Mucosa of descending colon (tissue), 3 donors: ENCODE results near the gene GRAMD1A. TPM values are rescaled to one million over a fixed set of nuclear protein-coding genes. Genes with fewer than 3 reads are reported as not detected.

Experiments
- ATAC-seq: fragments of 200-7000 bp; cut with Tn5 transposase; one replicate; pipeline ENCODE4 v1.9.1; 2020; ENCODE audit warnings: mild to moderate bottlenecking, moderate library complexity
- DNase-seq, 3 donors: peaks; one replicate each; pipeline ENCODE4 v3.0.0-alpha.2; 2020
- H3K36me3 ChIP-seq: fragments of 200-600 bp; one replicate; pipeline ENCODE4 v1.8.0; 2021; ENCODE audit warnings: low read depth, mild to moderate bottlenecking
- H3K4me1 ChIP-seq: fragments of 200-600 bp; one replicate; pipeline ENCODE4 v1.8.0; 2021; ENCODE audit warnings: low read depth, mild to moderate bottlenecking
- H3K4me3 ChIP-seq: fragments of 200-600 bp; one replicate; pipeline ENCODE4 v1.8.0; 2021; ENCODE audit warnings: mild to moderate bottlenecking
- H3K9me3 ChIP-seq: fragments of 200-600 bp; one replicate; pipeline ENCODE4 v1.8.0; 2021; ENCODE audit warnings: mild to moderate bottlenecking
- intact Hi-C, 2 donors: fragments of 100-400 bp; cut with DNase I in 1 of 2; cut with micrococcal nuclease in 1 of 2; formaldehyde crosslinking; loops; one replicate each; pipeline versions ENCODE4 v1.11.0 to v1.11.1; 2022; cut with DNase I, micrococcal nuclease
- total RNA-seq, 3 donors: library from RNA; stranded (reverse); fragmentation: NEBNext Ultra II Directional in 2 of 3; extraction: Animal tissue kit (Norgen Biotek cat#: 25700) in 2 of 3; gene quantifications; one replicate each; pipeline versions ENCODE4 v1.2.1 to v1.2.4, GENCODE V29; 2021 to 2023
- TF ChIP-seq, protein P1 (sequence below): fragments of 200-600 bp; IDR thresholded peaks from one replicate; pipeline ENCODE4 v1.8.0; 2022; ENCODE audit warnings: antibody characterized with exemption, mild to moderate bottlenecking
- donor health status: DM: no; HTN: no; CAD: no; lungs with moderate emphysema.
- donor health status: DM: no; HTN: no; CAD: no.
- donor health status: DM: no; HTN: yes; CAD: no.

Gene GRAMD1A
- total RNA-seq, 3 donors from 2014 or later = 32.5 to 53.1 (median 33.8) TPM

DNA sequence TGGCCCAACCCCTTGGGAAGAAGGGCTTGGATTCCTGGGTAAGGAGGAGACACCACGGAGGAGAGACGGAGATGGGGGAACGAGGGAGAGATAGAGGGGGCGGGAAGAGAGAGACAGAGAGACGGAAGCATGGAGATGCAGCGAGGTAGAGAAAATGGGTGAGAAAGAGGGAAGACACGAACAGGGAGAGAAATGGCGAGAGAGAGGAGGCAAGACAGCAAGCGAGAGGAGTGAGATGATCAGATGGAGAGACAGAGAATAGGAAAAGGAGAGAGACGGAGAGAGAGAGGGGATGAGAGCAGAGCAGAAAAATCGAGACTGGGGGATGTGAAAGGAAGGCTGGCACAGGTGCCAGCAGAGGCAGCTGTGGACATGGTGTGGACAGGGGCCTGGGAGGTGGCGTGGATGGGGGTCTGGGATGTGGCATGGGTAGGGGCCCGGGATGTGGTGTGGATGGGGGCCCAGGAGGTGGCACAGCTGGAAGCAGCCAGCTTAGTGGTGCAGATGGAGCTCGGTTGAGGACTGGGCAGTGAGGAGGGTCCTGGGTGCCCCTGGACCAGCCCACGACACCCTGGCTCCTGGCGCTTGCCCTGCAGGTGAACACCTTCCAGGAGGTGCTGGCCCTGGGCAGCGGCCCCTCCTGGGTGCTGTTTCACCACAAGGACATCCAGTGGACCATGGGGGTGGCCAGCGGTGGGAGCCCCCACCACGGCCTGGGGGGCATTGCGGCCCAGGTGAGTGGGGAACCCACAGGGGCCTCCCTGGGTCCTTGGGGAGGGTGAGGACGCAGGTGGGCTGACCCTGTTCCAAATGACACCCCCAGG is 75.3 kb downstream of the GRAMD1A start:
- no peak overlapping the region for H3K4me3 ChIP-seq
- intact Hi-C loops = no loop called here

DNA sequence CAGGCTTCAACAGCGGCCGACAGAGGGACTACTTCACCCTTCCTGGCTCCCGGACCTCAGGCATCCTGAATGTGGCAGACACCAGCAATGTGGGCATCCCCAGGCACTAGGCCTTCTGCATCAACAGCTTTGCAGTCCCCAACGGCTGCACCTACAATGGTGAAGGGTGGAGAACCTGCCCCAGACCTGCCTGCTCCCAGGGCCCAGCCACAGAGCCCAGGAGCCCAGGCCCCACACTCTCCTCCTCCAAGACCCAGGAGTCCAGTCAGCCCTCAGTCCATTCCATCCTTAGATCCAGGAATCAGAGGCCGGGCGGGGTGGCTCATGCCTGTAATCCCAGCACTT is 75.9 kb downstream of the GRAMD1A start:
- no peak overlapping the region for H3K4me3 ChIP-seq
- H3K36me3 ChIP-seq = no peaks in the 10 kb centered on the region
- intact Hi-C loops = no loop called here
- no peaks in the 10 kb centered on the region for H3K9me3 ChIP-seq
- ATAC-seq (no peak), DNase-seq (no peak)
- H3K4me1 ChIP-seq = no peaks in the 10 kb centered on the region
- TF ChIP-seq, protein P1, sequence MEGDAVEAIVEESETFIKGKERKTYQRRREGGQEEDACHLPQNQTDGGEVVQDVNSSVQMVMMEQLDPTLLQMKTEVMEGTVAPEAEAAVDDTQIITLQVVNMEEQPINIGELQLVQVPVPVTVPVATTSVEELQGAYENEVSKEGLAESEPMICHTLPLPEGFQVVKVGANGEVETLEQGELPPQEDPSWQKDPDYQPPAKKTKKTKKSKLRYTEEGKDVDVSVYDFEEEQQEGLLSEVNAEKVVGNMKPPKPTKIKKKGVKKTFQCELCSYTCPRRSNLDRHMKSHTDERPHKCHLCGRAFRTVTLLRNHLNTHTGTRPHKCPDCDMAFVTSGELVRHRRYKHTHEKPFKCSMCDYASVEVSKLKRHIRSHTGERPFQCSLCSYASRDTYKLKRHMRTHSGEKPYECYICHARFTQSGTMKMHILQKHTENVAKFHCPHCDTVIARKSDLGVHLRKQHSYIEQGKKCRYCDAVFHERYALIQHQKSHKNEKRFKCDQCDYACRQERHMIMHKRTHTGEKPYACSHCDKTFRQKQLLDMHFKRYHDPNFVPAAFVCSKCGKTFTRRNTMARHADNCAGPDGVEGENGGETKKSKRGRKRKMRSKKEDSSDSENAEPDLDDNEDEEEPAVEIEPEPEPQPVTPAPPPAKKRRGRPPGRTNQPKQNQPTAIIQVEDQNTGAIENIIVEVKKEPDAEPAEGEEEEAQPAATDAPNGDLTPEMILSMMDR = no peak

More for the DNA sequence above, 75.3 kb downstream of the GRAMD1A start:
- H3K9me3 ChIP-seq = peaks cover 5% of the 10 kb centered on the region
- TF ChIP-seq, protein P1 = no peak
- no peaks in the 10 kb centered on the region for H3K36me3 ChIP-seq
- DNase-seq (no peak), ATAC-seq (no peak)
- no peaks in the 10 kb centered on the region for H3K4me1 ChIP-seq

Other genes starting within 250 kb of the GRAMD1A start
- gene ZNF599, start 227.1 kb upstream of the GRAMD1A start, total RNA-seq = 1 to 10 TPM; 3.3 to 6.1 (median 3.9) TPM
- 1 to 10 TPM; 1.3 to 4.9 (median 2.1) TPM for gene ZNF30, start 73.4 kb upstream of the GRAMD1A start, total RNA-seq
- gene ZNF792, start 36.1 kb upstream of the GRAMD1A start, total RNA-seq = 1 to 10 TPM; 5.4 to 7.6 (median 6.7) TPM
- 1 to 10 TPM; 1.6 to 8.8 (median 3.5) TPM for gene SCN1B, start 30.1 kb downstream of the GRAMD1A start, total RNA-seq
- under 1 TPM in 2 of 3 donors, not detected in 1; 0.54 to 0.94 TPM for gene HPN, start 41.4 kb downstream of the GRAMD1A start, total RNA-seq
- 1,000 to 10,000 TPM; 1,086 to 3,973 (median 3,185) TPM for gene FXYD3, start 115.5 kb downstream of the GRAMD1A start, total RNA-seq
- gene LGI4, start 134.7 kb downstream of the GRAMD1A start, total RNA-seq = 10 to 100 TPM; 14.1 to 38.8 (median 31.1) TPM
- gene FXYD1, start 138.5 kb downstream of the GRAMD1A start, total RNA-seq = 10 to 100 TPM; 13.3 to 71.0 (median 15.4) TPM
- 1 to 10 TPM in 1 of 3 donors, not detected in 2; 1.5 TPM for gene FXYD7, start 142.9 kb downstream of the GRAMD1A start, total RNA-seq
- gene FXYD5, start 154.4 kb downstream of the GRAMD1A start, total RNA-seq = 10 to 100 TPM in 2 of 3 donors, 1 to 10 TPM in 1; 9.1 to 20.8 (median 17.9) TPM
- gene FAM187B, start 228.4 kb downstream of the GRAMD1A start, total RNA-seq = not detected
- 100 to 1,000 TPM; 123 to 302 (median 289) TPM for gene LSR, start 248.7 kb downstream of the GRAMD1A start, total RNA-seq